ENCODE measurements around the gene PTCSC3. TPM values are rescaled to one million over a fixed set of nuclear protein-coding genes. Genes with fewer than 3 reads are reported as not detected.

Gene PTCSC3
- total RNA-seq, 1 donor from 2014 or later = not detected

GRCh38 chr14:36096090-36096489 is 80.4 kb downstream of the PTCSC3 start:
- Mint-ChIP-seq H3K27ac (ENCODE audit: unreplicated experiment) (no peak overlapping the region), H3K9me3 (ENCODE audit: unreplicated experiment) (no peaks in the 10 kb centered on the region), H3K27me3 (ENCODE audit: unreplicated experiment) (peaks cover 1% of the 10 kb centered on the region), H3K4me1 (ENCODE audit: low read depth, unreplicated experiment) (peaks cover 2% of the 10 kb centered on the region), H3K4me3 (ENCODE audit: unreplicated experiment) (no peak overlapping the region), H3K36me3 (ENCODE audit: unreplicated experiment) (no peaks in the 10 kb centered on the region)
- no peak for DNase-seq
- no peak for TF ChIP-seq CTCF (IDR thresholded peaks at IDR 0.05; ENCODE audit: partially characterized antibody, unreplicated experiment)

GRCh38 chr14:36094963-36095362 is 81.6 kb downstream of the PTCSC3 start:
- no peak overlapping the region for H3K4me3 Mint-ChIP-seq (ENCODE audit: unreplicated experiment)
- DNase-seq = no peak
- TF ChIP-seq CTCF (IDR thresholded peaks at IDR 0.05; ENCODE audit: partially characterized antibody, unreplicated experiment) = no peak
- peaks cover 2% of the 10 kb centered on the region for H3K4me1 Mint-ChIP-seq (ENCODE audit: low read depth, unreplicated experiment)
- H3K27me3 Mint-ChIP-seq (ENCODE audit: unreplicated experiment) = peaks cover 1% of the 10 kb centered on the region
- no peak overlapping the region for H3K27ac Mint-ChIP-seq (ENCODE audit: unreplicated experiment)
- H3K9me3 Mint-ChIP-seq (ENCODE audit: unreplicated experiment) = no peaks in the 10 kb centered on the region
- H3K36me3 Mint-ChIP-seq (ENCODE audit: unreplicated experiment) = no peaks in the 10 kb centered on the region

- H3K36me3 Mint-ChIP-seq (ENCODE audit: unreplicated experiment) = no peaks in the 10 kb centered on the region
- TF ChIP-seq CTCF (IDR thresholded peaks at IDR 0.05; ENCODE audit: partially characterized antibody, unreplicated experiment) = no peak
- peaks cover 2% of the 10 kb centered on the region for H3K4me1 Mint-ChIP-seq (ENCODE audit: low read depth, unreplicated experiment)
- peaks cover 1% of the 10 kb centered on the region for H3K27me3 Mint-ChIP-seq (ENCODE audit: unreplicated experiment)
- H3K9me3 Mint-ChIP-seq (ENCODE audit: unreplicated experiment) = peaks cover 1% of the 10 kb centered on the region
- no peak overlapping the region for H3K27ac Mint-ChIP-seq (ENCODE audit: unreplicated experiment)
- H3K4me3 Mint-ChIP-seq (ENCODE audit: unreplicated experiment) = no peak overlapping the region
- DNase-seq = no peak
These were observed 85.4 kb downstream of the PTCSC3 start for GRCh38 chr14:36091096-36091495.

GRCh38 chr14:36087411-36087810 is 89.1 kb downstream of the PTCSC3 start:
- Mint-ChIP-seq H3K4me3 (ENCODE audit: unreplicated experiment) (no peak overlapping the region), H3K36me3 (ENCODE audit: unreplicated experiment) (no peaks in the 10 kb centered on the region), H3K4me1 (ENCODE audit: low read depth, unreplicated experiment) (no peaks in the 10 kb centered on the region), H3K9me3 (ENCODE audit: unreplicated experiment) (peaks cover 1% of the 10 kb centered on the region), H3K27me3 (ENCODE audit: unreplicated experiment) (peaks cover 1% of the 10 kb centered on the region), H3K27ac (ENCODE audit: unreplicated experiment) (no peak overlapping the region)
- DNase-seq = no peak
- TF ChIP-seq CTCF (IDR thresholded peaks at IDR 0.05; ENCODE audit: partially characterized antibody, unreplicated experiment) = no peak

- H3K4me1 Mint-ChIP-seq (ENCODE audit: low read depth, unreplicated experiment) = no peaks in the 10 kb centered on the region
- peaks cover 1% of the 10 kb centered on the region for H3K9me3 Mint-ChIP-seq (ENCODE audit: unreplicated experiment)
- H3K36me3 Mint-ChIP-seq (ENCODE audit: unreplicated experiment) = no peaks in the 10 kb centered on the region
- peaks cover under 1% of the 10 kb centered on the region for H3K27me3 Mint-ChIP-seq (ENCODE audit: unreplicated experiment)
- H3K27ac Mint-ChIP-seq (ENCODE audit: unreplicated experiment) = no peak overlapping the region
- no peak for TF ChIP-seq CTCF (IDR thresholded peaks at IDR 0.05; ENCODE audit: partially characterized antibody, unreplicated experiment)
- no peak for DNase-seq
- H3K4me3 Mint-ChIP-seq (ENCODE audit: unreplicated experiment) = no peak overlapping the region
These were observed 89.7 kb downstream of the PTCSC3 start for GRCh38 chr14:36086629-36087395.

Measured in glutamatergic neuron (in vitro differentiated cells).